HG03066 (cell line): ENCODE data around the gene ANKRD2.
"Not testable (repeated sequence)": the region's sequence is repeated elsewhere in the genome, so short reads cannot be mapped to it uniquely, and the experiment has no call there.

ENCODE experiments used
- ATAC-seq: cut with Tn5 transposase; IDR thresholded peaks from one replicate; pipeline ENCODE4 v1.9.1; 2021; ENCODE audit warnings: low read depth; ENCODE audit not compliant: unreplicated experiment

ANKRD2 gene

GRCh38 chr10:97572214-97572989 lies at the start of gene ANKRD2:
Gene ANKRD2 (plus strand): TSS chr10:97572779. CDS start chr10:97572789, 10 bp downstream.
- peak; percentile 76 for ATAC-seq

- no peak for ATAC-seq
Observed at GRCh38 chr10:97522937-97523336, 49.6 kb upstream of the ANKRD2 start.

GRCh38 chr10:97525086-97525485 lies 47.5 kb upstream of the ANKRD2 start:
- ATAC-seq, result no peak

GRCh38 chr10:97525683-97526110 lies 46.9 kb upstream of the ANKRD2 start:
- ATAC-seq, result no peak

GRCh38 chr10:97528876-97529275 lies 43.7 kb upstream of the ANKRD2 start:
- not testable (repeated sequence) for ATAC-seq

- ATAC-seq, result no peak
Observed at GRCh38 chr10:97529685-97530465, 42.7 kb upstream of the ANKRD2 start.

GRCh38 chr10:97531401-97531986 lies 41.1 kb upstream of the ANKRD2 start:
- no peak for ATAC-seq

GRCh38 chr10:97532935-97533671 lies 39.5 kb upstream of the ANKRD2 start:
- no peak for ATAC-seq

GRCh38 chr10:97533888-97534287 lies 38.7 kb upstream of the ANKRD2 start:
- ATAC-seq, result no peak

GRCh38 chr10:97534746-97535367 lies 37.7 kb upstream of the ANKRD2 start:
- ATAC-seq, result no peak

- no peak for ATAC-seq
Observed at GRCh38 chr10:97537186-97537869, 35.3 kb upstream of the ANKRD2 start.

- ATAC-seq, result no peak
Observed at GRCh38 chr10:97538411-97538810, 34.2 kb upstream of the ANKRD2 start.

- no peak for ATAC-seq
Observed at GRCh38 chr10:97538839-97539238, 33.7 kb upstream of the ANKRD2 start.

GRCh38 chr10:97539523-97540200 lies 32.9 kb upstream of the ANKRD2 start:
- ATAC-seq, result no peak

GRCh38 chr10:97540669-97541500 lies 31.7 kb upstream of the ANKRD2 start:
- ATAC-seq, result no peak

GRCh38 chr10:97542169-97543024 lies 30.2 kb upstream of the ANKRD2 start:
- no peak for ATAC-seq

GRCh38 chr10:97543025-97543546 lies 29.5 kb upstream of the ANKRD2 start:
- no peak for ATAC-seq
